Peyer's patch (tissue), 4 donors: ENCODE measurements around the gene FAM53C.

Source experiments
- CTCF ChIP-seq, 6 experiments: fragments of 450-650 bp in 4 of 6; fragments of 200-600 bp in 2 of 6; sonication (generic) in 1 of 6; IDR thresholded peaks; one replicate each; pipeline ENCODE4 v1.5.1; 2017 to 2019; ENCODE audit warnings: antibody characterized with exemption in 6 of 6, mild to moderate bottlenecking in 3 of 6, moderate library complexity in 1 of 6
- POLR2A ChIP-seq, 2 donors: fragments of 450-650 bp; IDR thresholded peaks; one replicate each; pipeline ENCODE4 v1.5.1; 2017; ENCODE audit warnings: antibody characterized with exemption in 2 of 2, mild to moderate bottlenecking in 2 of 2, moderate library complexity in 2 of 2

- no peak for TF ChIP-seq CTCF (IDR thresholded peaks at IDR 0.05)
- no peak for TF ChIP-seq POLR2A (IDR thresholded peaks at IDR 0.05)
Observed at GRCh38 chr5:138334867-138335447, 3.1 kb upstream of the FAM53C start.
